WTC11 (cell line): ENCODE data around the gene DTNB. TPM values are rescaled to one million over a fixed set of nuclear protein-coding genes. Genes with fewer than 3 reads are reported as not detected.

Experiments
- ATAC-seq: fragments of 200-7000 bp; cut with Tn5 transposase; 2 replicates; pipeline ENCODE4 v1.10.0; 2021; ENCODE audit warnings: mild to moderate bottlenecking, moderate library complexity
- CTCF ChIA-PET: fragments of 300-600 bp; sonication (Branson Sonifier 250); formaldehyde crosslinking; loops from one replicate; lab custom pipeline; 2021; ENCODE audit warnings: antibody characterized with exemption; lab: Charles Lee
- POLR2A ChIA-PET: fragments of 350-600 bp; sonication (Branson Sonifier 250); formaldehyde crosslinking; loops from one replicate; lab custom pipeline; 2021; ENCODE audit warnings: antibody characterized with exemption; lab: Charles Lee
- DNase-seq: peaks from one replicate; pipeline ENCODE4 v3.0.0; 2021; ENCODE audit warnings: low spot score
- H3K27ac Mint-ChIP-seq: 2 replicates; pipeline ENCODE4 v1.8.0; 2021; ENCODE audit warnings: mixed read lengths
- H3K27me3 Mint-ChIP-seq: 2 replicates; pipeline ENCODE4 v1.8.0; 2021; ENCODE audit warnings: low read depth, mild to moderate bottlenecking, moderate library complexity, mixed read lengths
- H3K36me3 Mint-ChIP-seq: 2 replicates; pipeline ENCODE4 v1.8.0; 2021; ENCODE audit warnings: mixed read lengths
- H3K4me1 Mint-ChIP-seq: 2 replicates; pipeline ENCODE4 v1.8.0; 2022; ENCODE audit warnings: mixed read lengths
- H3K4me3 Mint-ChIP-seq: 2 replicates; pipeline ENCODE4 v1.8.0; 2021; ENCODE audit warnings: mild to moderate bottlenecking, moderate library complexity, mixed read lengths
- H3K9me3 Mint-ChIP-seq: 2 replicates; pipeline ENCODE4 v1.8.0; 2021; ENCODE audit warnings: mixed read lengths
- AR ChIP-seq: fragments of 250-450 bp; sonication (Bioruptor Pico); IDR thresholded peaks from 2 replicates; pipeline ENCODE4 v1.9.0; 2021; ENCODE audit warnings: mild to moderate bottlenecking
- ARID4B ChIP-seq: sonication (generic); formaldehyde crosslinking; IDR thresholded peaks from 2 replicates; pipeline ENCODE4 v1.8.0; 2023; ENCODE audit warnings: missing genetic modification reagents, mild to moderate bottlenecking, borderline replicate concordance
- CBFB ChIP-seq: sonication (generic); formaldehyde crosslinking; IDR thresholded peaks from 2 replicates; pipeline ENCODE4 v1.8.1; 2022; ENCODE audit warnings: mild to moderate bottlenecking, low read depth, missing genetic modification reagents
- E2F1 ChIP-seq: sonication (generic); formaldehyde crosslinking; IDR thresholded peaks from 2 replicates; pipeline ENCODE4 v1.8.0; 2022; ENCODE audit warnings: mild to moderate bottlenecking, missing genetic modification reagents
- ELF4 ChIP-seq: sonication (generic); formaldehyde crosslinking; IDR thresholded peaks from 2 replicates; pipeline ENCODE4 v1.8.1; 2022; ENCODE audit warnings: low read depth, mild to moderate bottlenecking, moderate library complexity, missing genetic modification reagents
- ETV6 ChIP-seq: sonication (generic); formaldehyde crosslinking; IDR thresholded peaks from 2 replicates; pipeline ENCODE4 v1.8.1; 2022; ENCODE audit warnings: mild to moderate bottlenecking, missing genetic modification reagents
- GRHL2 ChIP-seq: fragments of 250-450 bp; sonication (Bioruptor Pico); IDR thresholded peaks from 2 replicates; pipeline ENCODE4 v1.8.0; 2022; ENCODE audit warnings: mild to moderate bottlenecking, moderate library complexity; ENCODE audit not compliant: insufficient replicate concordance, severe bottlenecking
- HMGA2 ChIP-seq: fragments of 250-450 bp; sonication (Bioruptor Pico); IDR thresholded peaks from 2 replicates; pipeline ENCODE4 v1.4.0; 2021; ENCODE audit warnings: mild to moderate bottlenecking, moderate library complexity
- HMGXB4 ChIP-seq: sonication (generic); formaldehyde crosslinking; IDR thresholded peaks from 2 replicates; pipeline ENCODE4 v1.8.1; 2023; ENCODE audit warnings: mild to moderate bottlenecking, moderate library complexity, missing genetic modification reagents
- JAZF1 ChIP-seq: fragments of 250-450 bp; sonication (Bioruptor Pico); IDR thresholded peaks from 2 replicates; pipeline ENCODE4 v1.9.0; 2021; ENCODE audit warnings: moderate library complexity, mild to moderate bottlenecking, inconsistent platforms
- JUN ChIP-seq: sonication (generic); formaldehyde crosslinking; IDR thresholded peaks from 2 replicates; pipeline ENCODE4 v1.8.0; 2023; ENCODE audit warnings: mild to moderate bottlenecking, missing genetic modification reagents
- MLX ChIP-seq: sonication (generic); formaldehyde crosslinking; IDR thresholded peaks from 2 replicates; pipeline ENCODE4 v1.8.1; 2023; ENCODE audit warnings: mild to moderate bottlenecking, missing genetic modification reagents, moderate library complexity
- NFYB ChIP-seq: sonication (generic); formaldehyde crosslinking; conservative IDR thresholded peaks from 2 replicates; pipeline ENCODE4 v1.8.0; 2022; ENCODE audit warnings: low read depth, missing genetic modification reagents
- TCF7 ChIP-seq: sonication (generic); formaldehyde crosslinking; IDR thresholded peaks from 2 replicates; pipeline ENCODE4 v1.8.0; 2022; ENCODE audit warnings: mild to moderate bottlenecking, low read depth, missing genetic modification reagents, moderate library complexity
- TEAD1 ChIP-seq: sonication (generic); formaldehyde crosslinking; IDR thresholded peaks from 2 replicates; pipeline ENCODE4 v1.8.0; 2022; ENCODE audit warnings: mild to moderate bottlenecking, missing genetic modification reagents
- TEAD4 ChIP-seq: sonication (generic); formaldehyde crosslinking; IDR thresholded peaks from 2 replicates; pipeline ENCODE4 v1.8.0; 2022; ENCODE audit warnings: mild to moderate bottlenecking, missing genetic modification reagents
- ZBTB43 ChIP-seq: sonication (generic); formaldehyde crosslinking; IDR thresholded peaks from 2 replicates; pipeline ENCODE4 v1.8.1; 2023; ENCODE audit warnings: mild to moderate bottlenecking, missing genetic modification reagents
- ZNF138 ChIP-seq: sonication (generic); formaldehyde crosslinking; conservative IDR thresholded peaks from 2 replicates; pipeline ENCODE4 v1.8.1; 2022; ENCODE audit warnings: mild to moderate bottlenecking, moderate library complexity, missing genetic modification reagents
- ZNF423 ChIP-seq: fragments of 250-450 bp; sonication (Bioruptor Pico); IDR thresholded peaks from 2 replicates; pipeline ENCODE4 v2.1.2; 2022; ENCODE audit warnings: mild to moderate bottlenecking, moderate library complexity
- total RNA-seq: library from RNA; stranded (reverse); gene quantifications from 3 replicates; pipeline ENCODE4 v1.2.3, GENCODE V29; 2021

The DTNB gene
- total RNA-seq, 1 experiment from 2014 or later, result 39.9 TPM

GRCh38 chr2:25369876-25370275 is 303.5 kb downstream of the DTNB start:
- H3K27ac Mint-ChIP-seq, result no peak overlapping the region
- no peak for TF ChIP-seq ARID4B (CRISPR knock-in tag)
- TF ChIP-seq JAZF1 (CRISPR knock-in tag), result no peak
- DNase-seq (no peak), ATAC-seq (no peak)
- H3K36me3 Mint-ChIP-seq, result no peaks in the 10 kb centered on the region
- H3K9me3 Mint-ChIP-seq, result no peaks in the 10 kb centered on the region
- H3K4me1 Mint-ChIP-seq, result peaks cover 15% of the 10 kb centered on the region
- ChIA-PET CTCF (no interaction called here), POLR2A (no interaction called here)
- H3K27me3 Mint-ChIP-seq, result peaks cover 21% of the 10 kb centered on the region
- no peak overlapping the region for H3K4me3 Mint-ChIP-seq

- Mint-ChIP-seq H3K27me3 (peaks cover 24% of the 10 kb centered on the region), H3K4me3 (no peak overlapping the region), H3K4me1 (peaks cover 15% of the 10 kb centered on the region), H3K9me3 (no peaks in the 10 kb centered on the region), H3K27ac (no peak overlapping the region), H3K36me3 (no peaks in the 10 kb centered on the region)
- CTCF ChIA-PET, result no interaction called here
- POLR2A ChIA-PET, result no interaction called here
- TF ChIP-seq GRHL2 (CRISPR knock-in tag), result no peak
- no peak for TF ChIP-seq AR (CRISPR knock-in tag)
- no peak for TF ChIP-seq ZNF423 (CRISPR knock-in tag)
- TF ChIP-seq HMGA2, result no peak
- no peak for TF ChIP-seq ZBTB43 (CRISPR knock-in tag)
- ATAC-seq (no peak), DNase-seq (peak; percentile 3)
Observed at GRCh38 chr2:25369439-25369838, 303.9 kb downstream of the DTNB start.

GRCh38 chr2:25368660-25369059 is 304.7 kb downstream of the DTNB start:
- Mint-ChIP-seq H3K4me3 (no peak overlapping the region), H3K4me1 (peaks cover 15% of the 10 kb centered on the region), H3K9me3 (no peaks in the 10 kb centered on the region), H3K27ac (no peak overlapping the region), H3K27me3 (peaks cover 32% of the 10 kb centered on the region), H3K36me3 (no peaks in the 10 kb centered on the region)
- CTCF ChIA-PET, result interaction anchor here (0.6 to 1.3 kb wide), 3 partner anchors 9 to 479 kb away, joined by 3 to 4 read pairs (median 4); partner anchors contain the start of gene POMC
- no peak for TF ChIP-seq E2F1 (CRISPR knock-in tag)
- no peak for TF ChIP-seq ELF4 (CRISPR knock-in tag)
- TF ChIP-seq TEAD4 (CRISPR knock-in tag), result no peak
- TF ChIP-seq HMGXB4 (CRISPR knock-in tag), result no peak
- no peak for TF ChIP-seq TCF7 (CRISPR knock-in tag)
- TF ChIP-seq CBFB (CRISPR knock-in tag), result no peak
- TF ChIP-seq MLX (CRISPR knock-in tag), result no peak
- TF ChIP-seq NFYB (CRISPR knock-in tag), result no peak
- no peak for TF ChIP-seq ETV6 (CRISPR knock-in tag)
- TF ChIP-seq JUN (CRISPR knock-in tag), result no peak
- TF ChIP-seq ZNF138 (CRISPR knock-in tag), result no peak
- no peak for TF ChIP-seq TEAD1 (CRISPR knock-in tag)
- POLR2A ChIA-PET, result no interaction called here
- ATAC-seq, result no peak
- DNase-seq, result no peak
